ENCODE measurements around the gene PMEL.

The PMEL gene

DNA sequence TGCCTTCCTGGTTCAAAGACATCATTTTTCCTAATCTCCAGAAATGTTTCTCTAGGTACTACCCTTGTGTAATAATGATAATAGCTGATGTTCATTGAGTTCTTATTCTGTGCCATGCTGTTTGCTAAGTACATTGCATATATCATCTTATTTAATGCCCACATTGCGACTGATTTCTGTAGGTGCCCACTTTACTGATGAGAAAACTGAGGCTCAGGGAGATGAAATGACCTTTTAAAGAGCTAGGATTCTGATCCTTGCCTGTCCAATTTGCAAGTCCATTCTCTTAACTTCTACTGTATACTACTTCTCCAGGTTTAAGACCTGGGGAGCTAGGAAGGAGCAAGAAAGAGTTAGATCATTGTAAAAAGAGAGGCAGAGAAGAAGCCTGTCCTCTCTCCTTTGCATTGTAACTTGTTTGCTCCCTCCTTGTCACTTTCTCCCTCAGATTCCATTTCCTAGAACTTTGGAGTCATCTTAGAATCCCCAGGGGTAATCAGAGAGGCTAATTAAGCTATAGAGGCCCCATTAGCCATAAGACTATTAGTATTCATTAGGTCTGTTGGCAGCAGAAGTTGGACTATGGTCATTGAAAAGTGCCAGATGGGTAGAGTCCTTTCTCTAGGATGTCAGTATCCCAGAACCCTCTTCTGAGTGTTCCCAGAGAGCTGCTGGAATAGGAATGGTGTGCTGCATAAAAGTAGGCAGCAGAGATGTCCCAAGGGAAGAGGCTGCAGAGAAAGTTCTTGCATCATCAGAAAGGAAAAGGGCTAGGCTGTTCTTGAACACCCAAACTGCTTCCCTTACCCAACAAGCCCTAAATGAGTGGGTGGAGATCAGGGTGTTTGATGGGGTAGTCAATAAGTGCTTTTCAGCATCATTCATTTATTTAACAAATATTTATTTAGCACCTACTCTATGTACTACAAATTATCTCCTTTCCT lies 31.8 kb downstream of the PMEL start:
- TF ChIP-seq, protein P1, sequence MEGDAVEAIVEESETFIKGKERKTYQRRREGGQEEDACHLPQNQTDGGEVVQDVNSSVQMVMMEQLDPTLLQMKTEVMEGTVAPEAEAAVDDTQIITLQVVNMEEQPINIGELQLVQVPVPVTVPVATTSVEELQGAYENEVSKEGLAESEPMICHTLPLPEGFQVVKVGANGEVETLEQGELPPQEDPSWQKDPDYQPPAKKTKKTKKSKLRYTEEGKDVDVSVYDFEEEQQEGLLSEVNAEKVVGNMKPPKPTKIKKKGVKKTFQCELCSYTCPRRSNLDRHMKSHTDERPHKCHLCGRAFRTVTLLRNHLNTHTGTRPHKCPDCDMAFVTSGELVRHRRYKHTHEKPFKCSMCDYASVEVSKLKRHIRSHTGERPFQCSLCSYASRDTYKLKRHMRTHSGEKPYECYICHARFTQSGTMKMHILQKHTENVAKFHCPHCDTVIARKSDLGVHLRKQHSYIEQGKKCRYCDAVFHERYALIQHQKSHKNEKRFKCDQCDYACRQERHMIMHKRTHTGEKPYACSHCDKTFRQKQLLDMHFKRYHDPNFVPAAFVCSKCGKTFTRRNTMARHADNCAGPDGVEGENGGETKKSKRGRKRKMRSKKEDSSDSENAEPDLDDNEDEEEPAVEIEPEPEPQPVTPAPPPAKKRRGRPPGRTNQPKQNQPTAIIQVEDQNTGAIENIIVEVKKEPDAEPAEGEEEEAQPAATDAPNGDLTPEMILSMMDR (IDR thresholded peaks at IDR 0.05; ENCODE audit: low read depth, low read length, missing control alignments): no peak
- no peak overlapping the region for H3K4me3 ChIP-seq (ENCODE audit: low read depth, low read length)
- DNase-seq (ENCODE audit: low read depth): no peak

DNA sequence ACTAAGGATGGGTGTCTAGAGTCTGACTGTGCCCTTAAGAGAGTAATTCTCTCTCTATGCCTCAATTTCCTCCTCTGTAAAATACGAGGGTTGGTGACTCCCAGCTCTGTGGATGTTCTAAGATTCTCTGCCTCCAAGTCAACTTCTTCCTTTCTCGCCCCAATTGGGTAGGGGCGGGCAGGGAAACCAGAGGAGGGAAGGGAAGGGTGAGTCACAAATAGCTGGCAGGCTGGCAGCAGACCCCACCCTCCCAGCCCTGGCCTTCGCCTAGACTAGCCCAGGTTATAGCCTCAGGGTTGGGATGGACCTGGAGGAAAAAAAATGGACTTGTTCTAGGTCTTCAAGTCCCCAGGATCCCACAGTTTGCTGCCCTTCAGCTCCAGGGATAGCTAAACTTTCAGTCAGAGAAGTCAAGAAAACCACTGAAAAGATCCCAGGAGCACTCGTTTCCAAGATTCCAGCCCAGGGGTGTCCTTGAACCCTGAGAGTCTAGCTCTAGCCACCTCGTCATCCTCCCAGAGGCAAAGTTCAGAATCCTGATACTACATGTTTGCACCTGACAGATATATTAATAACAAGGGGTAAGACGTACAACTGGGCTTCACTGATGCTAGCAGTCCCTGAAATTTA lies 32.6 kb downstream of the PMEL start:
- TF ChIP-seq, protein P1 (IDR thresholded peaks at IDR 0.05; ENCODE audit: low read depth, low read length, missing control alignments): no peak
- no peak overlapping the region for H3K4me3 ChIP-seq (ENCODE audit: low read depth, low read length)
- no peak for DNase-seq (ENCODE audit: low read depth)

DNA sequence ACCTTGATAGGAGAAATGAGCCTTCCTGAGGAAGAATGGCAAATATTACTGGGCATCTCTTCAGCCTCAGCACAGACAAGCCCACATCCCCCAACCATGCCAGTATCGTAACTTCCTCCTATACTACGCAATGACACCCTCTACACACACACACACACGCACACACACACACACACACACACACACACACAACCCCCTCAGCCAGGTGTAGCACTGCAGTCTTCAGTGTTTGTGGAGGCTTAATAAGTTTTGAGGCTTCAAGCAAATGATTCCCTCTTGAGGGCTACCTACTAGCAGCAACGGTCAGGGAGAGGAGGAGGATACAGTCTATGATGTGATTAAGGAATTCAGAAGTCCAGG lies 33.3 kb downstream of the PMEL start:
- TF ChIP-seq, protein P1 (IDR thresholded peaks at IDR 0.05; ENCODE audit: low read depth, low read length, missing control alignments): no peak
- DNase-seq (ENCODE audit: low read depth): no peak
- H3K4me3 ChIP-seq (ENCODE audit: low read depth, low read length): peak overlapping the region; percentile 82

DNA sequence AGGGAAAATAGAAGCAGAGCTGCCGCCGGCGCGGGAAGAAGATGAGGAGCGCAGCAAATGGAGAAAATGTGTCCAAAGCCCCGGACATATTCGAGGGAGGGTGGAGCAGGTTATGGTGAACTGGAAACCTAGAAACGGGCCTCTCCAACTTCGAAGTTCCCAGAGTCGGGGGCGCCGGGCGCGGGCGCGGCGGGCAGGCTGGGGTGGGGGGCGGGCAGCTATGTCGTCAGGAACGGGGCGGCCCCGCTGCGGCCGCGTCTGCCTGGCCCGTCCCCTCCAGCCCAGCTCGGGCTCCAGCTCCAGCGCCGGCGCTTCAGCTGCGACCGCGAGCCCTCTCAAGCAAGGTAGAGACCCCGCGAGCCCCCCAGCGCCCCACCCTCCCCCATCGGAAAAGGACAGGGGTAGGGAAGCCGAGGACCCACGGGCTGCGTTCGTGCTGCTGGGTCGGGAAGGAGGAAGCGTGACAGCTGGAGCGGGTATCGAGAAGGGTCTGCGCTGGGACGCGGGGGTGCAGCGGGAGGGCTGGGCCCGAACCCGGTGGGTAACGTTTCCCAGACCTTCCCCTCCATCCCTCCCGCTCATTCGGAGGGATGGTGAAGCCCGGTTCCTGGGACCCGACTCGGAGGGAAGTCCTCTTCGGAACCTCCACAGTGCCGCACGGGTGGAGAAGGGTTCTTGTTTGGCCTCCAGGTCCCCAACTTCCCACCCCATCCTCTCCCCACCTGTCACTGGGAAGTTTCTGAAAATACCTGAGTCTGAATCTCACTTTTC lies 33.9 kb downstream of the PMEL start:
- peak overlapping the region; percentile 82 for H3K4me3 ChIP-seq (ENCODE audit: low read depth, low read length)
- TF ChIP-seq, protein P1 (IDR thresholded peaks at IDR 0.05; ENCODE audit: low read depth, low read length, missing control alignments): no peak
- no peak for DNase-seq (ENCODE audit: low read depth)

DNA sequence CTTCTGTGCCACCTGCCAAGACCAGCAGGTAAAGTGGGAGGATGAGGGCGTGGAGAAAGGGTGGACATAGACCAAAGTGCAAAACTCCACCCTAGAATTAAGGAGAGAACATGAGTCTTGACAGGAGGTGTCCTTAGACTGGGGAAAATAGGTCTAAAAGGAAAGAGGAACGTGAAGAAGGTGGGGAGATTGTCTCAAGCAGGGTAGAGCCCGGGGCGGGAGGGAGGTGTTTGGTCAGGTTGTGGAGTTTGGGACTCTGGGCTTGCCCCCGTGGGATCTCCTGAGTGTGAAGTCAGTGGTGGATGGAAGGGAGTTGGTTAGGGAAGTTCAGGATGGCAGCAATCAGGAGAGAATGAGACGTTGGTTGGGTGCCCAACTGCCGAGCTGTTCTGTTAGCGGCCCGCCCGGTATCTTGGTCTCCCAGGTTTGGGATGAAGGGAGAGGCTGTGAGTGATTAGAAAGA lies 34.5 kb downstream of the PMEL start:
- DNase-seq (ENCODE audit: low read depth): no peak
- TF ChIP-seq, protein P1 (IDR thresholded peaks at IDR 0.05; ENCODE audit: low read depth, low read length, missing control alignments): no peak
- H3K4me3 ChIP-seq (ENCODE audit: low read depth, low read length): peak overlapping the region; percentile 82

DNA sequence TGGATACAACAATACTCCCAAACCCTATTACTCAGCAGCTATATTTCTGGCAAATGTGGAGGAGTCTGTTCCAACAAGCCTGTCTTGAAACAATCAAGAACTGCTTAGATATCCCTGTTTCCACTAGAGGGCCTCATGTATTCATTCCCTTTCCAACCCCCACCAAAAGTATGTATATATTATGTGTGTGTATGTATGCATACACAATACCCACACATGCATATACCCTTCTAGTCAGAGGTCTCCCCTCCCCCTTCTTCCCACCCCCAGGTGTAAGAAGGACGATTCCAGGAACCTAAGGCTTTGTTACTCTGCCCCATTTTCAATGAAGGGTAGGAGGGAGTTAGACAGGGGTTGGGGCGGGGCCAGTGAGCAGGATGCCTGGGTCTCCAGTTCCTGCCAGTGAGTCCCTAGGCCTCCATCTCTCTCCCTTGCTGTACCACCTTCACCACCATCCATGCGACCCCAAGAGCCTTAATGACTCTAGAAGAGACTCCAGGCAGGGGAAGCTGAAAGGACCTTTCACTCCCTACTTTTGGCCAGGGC lies 35.0 kb downstream of the PMEL start, which contains the start of gene DGKA:
DGKA (plus strand) TSS at position 392 of the 546 bp plus-strand sequence. CDS start 5,342 bp downstream, outside the sequence.
- TF ChIP-seq, protein P1 (IDR thresholded peaks at IDR 0.05; ENCODE audit: low read depth, low read length, missing control alignments): peak; percentile 75
- peak within 1 kb of the TSS; percentile 82 for H3K4me3 ChIP-seq (ENCODE audit: low read depth, low read length)
- no peak for DNase-seq (ENCODE audit: low read depth)
